NCI-H2227 treated with DMSO at 0.1 percent for 48 hours (cell line): ENCODE measurements around the gene MYBPC3.

Experiments used
- DNase-seq: peaks from one replicate; lab custom pipeline; 2025; lab: John Stamatoyannopoulos, UW

MYBPC3 gene

DNA sequence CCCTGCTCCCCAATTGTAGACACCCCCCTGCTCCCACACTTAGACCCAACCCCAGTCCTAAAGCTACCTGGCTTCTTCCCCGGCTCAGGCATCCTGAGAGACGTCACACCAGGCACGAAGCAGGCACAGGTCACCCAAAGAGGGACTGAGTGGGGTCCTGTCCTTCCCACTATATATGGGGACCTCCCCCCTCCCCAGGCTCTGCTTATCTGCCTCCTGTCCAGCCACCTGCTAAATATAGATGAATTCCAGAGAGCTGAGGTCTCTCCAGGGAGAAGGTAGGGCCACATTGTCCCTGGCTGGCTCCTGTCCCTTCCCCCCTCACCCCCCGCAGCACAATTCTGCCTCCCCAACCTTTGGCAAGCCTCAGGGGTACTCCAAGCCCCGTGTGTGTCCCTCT is at the start of gene MYBPC3:
Gene MYBPC3 (minus strand): TSS at position 147 of the 400 bp plus-strand sequence. CDS start 55 bp downstream, at position 92.
- no peak for DNase-seq

DNA sequence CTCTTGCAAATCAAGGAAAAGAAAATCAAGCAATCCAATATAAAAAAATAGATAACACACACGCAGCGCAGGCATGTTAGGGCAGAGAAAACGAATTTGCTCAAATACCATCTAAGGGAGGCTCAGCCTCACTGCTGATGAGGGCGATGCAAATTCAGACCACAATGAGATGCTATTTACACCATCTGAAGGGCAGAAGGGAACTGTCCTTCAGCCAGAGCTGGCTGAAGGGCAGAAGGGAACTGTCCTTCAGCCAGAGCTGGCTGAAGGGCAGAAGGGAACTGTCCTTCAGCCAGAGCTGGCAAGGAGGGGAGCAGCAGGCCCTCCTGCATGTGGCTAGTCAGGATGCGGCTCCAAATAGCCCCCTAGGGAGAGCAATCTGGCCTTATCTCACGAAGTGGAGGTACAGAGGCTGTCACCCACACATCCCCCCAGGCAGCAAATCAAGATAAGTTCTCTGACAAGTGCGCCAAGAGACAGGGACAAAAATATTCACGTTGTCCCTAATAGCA is 48.3 kb upstream of the MYBPC3 start:
- DNase-seq, result no peak

DNA sequence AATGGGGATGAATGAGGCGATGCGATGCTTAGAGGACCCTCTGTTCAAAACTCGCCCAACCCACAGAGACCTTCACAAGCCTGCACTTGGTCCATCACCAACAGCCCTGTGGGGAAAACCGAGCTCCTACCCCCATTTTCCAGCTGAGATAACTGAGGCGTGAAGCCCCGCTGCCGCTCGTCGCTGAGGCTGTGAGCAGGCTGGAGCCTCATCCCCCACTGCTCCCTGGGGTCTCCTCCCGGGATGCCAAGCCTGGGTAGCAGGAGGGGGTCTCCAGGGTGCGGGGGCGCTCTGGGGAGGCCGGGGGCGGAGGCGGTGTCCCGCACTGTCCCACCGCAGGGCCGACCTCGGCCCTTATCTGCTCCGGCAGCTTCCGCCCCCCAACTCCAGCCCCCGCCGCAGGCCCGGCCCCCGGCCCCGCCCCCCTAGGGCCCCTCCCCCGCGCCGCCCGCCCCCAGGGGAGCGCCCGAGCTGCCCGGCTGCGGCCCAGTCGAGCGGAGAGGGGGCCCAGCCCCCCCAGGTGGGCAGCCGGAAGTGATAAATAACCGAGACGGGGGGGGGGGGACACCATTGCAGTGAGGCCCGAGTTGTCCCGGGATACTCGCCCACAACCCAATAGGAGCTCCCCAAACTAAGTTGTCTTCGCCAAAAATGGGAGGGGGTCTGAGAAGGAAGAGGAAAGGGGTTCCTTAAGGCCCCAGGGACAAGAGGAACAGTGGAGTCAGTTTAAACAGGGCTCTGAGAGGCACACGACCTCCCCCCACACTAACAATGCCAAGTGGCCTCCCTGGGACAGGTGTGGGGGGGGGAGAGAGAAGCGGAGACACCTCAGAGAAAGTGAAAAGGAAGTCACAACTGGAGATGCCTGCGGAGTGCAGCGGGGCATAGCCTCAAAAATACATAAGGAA is 47.6 kb upstream of the MYBPC3 start:
- no peak for DNase-seq

DNA sequence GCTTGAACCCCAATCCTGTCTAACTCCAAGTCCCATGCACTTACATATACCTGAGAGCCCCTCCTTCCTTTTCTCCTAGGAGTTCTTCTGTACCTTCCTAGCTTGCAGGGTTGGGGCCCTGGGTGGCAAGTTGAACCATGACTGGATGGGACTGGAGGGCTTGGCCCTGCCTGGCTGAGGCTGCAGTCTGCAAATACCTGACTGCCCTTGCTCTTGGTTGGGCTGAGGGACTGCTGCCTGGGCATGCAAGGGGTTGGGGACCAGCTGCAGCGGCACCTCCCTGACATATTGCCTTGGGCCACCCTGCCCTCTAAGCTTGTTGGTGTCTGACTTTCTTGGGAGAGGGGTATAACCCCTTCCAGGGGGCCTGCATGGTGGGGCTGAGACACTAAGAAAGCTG is 46.0 kb upstream of the MYBPC3 start:
- no peak for DNase-seq

DNA sequence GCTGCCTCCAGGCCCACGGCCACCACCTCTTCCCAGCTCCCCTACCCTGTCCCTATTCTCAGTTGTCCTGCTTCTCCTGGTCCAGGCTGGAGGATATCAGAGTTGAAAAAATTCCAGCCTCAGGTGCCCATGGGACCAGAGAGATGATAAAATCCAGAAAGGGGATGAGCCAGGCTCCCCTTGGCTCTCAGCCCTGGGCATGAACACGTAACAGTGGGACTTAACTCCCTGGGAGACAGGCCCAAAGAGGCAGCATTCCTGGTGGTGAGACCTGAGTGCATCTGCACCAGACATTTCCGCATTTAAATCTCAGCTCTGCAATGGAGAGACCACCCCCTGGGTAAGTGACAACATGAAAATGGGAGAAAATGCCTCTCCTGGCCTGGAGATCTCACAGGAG is 45.5 kb upstream of the MYBPC3 start:
- no peak for DNase-seq

DNA sequence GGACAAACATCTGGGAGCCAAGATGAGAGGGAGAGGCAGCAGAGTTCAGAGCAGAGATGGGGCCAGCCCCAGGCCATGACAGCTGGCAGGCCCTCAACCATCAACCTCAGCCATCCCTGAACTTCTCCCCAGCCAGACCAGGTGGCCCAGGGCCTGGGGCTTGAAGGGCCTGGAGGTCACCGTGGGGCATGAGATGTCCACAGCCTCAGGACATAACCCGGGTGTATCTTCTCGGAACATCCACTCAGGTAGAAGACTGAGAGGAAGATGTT is 43.5 kb upstream of the MYBPC3 start:
- no peak for DNase-seq

DNA sequence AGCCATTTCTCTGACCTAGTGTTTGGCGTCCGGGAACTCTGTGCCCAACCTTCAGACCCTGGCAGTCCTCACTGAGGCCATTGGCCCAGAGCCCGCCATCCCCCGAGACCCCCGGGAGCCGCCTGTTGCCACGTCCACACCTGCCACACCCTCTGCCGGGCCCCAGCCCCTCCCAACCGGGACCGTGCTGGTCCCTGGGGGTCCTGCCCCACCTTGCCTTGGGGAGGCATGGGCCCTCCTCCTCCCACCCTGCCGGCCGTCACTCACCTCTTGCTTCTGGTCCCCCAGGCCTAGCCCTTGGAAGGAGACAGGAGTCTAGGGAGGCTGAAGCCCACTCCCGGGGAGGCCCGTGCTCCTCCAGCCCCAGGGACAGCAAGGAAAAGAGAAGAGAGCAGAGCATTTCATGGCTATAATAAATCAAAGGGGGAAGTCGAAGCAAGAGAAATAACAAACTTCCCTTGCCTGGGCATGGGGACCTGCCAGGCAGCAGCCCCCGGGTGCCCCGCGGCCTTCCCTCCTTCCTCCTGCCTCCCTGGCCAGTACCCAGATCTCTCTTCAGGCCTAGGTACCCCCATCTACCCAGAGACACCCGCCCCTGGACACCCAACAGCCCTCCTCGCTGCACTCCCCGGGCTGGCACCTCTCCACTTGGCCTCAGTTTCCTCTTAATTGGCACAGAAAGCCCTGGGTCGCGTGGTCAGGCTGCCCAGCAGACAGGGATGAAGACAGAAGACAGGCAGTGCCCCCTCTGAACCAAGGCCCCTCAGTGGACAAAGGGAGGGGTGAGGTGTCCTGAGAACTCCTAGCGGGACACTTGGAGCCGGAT is 42.9 kb upstream of the MYBPC3 start:
- no peak for DNase-seq

DNA sequence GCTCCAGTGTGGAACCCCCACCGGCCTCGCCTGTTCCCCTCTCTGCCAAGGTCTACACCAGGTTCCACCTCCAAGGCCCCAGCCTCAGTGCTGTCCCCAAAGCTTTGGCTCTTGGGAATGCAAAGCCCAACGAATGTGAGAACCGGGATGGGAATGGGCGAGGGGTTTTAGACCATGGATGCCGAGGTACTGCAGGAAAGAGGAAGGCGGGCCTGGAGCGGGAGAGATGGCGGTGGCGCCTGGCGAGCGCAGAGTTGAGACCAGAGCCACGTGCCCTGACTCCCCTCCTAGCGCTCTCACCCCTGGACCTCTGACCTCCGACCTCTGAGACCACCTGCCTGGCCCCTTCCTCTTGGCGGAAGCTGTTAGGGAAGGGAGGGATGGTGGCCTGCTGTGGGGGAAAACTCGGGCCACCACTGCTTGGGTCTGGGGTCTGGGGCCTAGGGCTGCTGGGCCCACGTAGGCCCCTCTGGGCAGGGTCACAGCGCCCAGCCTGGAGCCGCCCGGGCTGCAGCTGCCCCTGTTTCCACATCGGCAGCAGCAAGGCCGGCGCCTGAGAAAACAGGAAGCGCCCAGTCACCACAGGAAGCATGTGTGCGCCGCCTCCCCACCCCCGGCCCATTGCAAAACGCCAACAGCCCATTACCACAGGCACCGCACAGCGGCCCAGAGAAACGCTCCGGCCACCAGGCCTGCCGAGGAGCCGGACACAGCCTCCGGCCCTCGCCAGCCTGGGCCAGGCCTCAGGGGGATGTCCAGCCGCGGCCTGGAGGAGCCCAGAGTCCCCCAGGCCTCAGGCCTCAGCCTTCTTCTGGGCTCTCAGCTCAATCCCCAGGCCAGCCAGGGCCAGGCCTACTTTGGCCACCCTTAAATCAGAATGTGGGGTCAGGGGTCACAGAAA is 42.1 kb upstream of the MYBPC3 start:
- DNase-seq, result no peak

DNA sequence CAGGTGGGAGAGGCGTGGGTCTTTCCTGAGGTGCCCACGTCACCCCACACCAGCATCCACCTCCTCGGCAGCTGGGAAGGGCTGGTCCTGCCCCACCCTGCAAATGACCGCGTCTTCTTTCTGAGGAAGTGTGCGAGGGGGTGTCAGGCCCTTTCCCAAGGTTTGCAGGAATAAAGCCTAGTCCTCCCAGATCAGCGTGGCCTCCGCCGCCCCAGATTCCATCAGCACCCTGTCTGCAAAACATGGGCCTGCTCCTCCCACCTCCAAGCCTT is 41.5 kb upstream of the MYBPC3 start:
- DNase-seq, result no peak

DNA sequence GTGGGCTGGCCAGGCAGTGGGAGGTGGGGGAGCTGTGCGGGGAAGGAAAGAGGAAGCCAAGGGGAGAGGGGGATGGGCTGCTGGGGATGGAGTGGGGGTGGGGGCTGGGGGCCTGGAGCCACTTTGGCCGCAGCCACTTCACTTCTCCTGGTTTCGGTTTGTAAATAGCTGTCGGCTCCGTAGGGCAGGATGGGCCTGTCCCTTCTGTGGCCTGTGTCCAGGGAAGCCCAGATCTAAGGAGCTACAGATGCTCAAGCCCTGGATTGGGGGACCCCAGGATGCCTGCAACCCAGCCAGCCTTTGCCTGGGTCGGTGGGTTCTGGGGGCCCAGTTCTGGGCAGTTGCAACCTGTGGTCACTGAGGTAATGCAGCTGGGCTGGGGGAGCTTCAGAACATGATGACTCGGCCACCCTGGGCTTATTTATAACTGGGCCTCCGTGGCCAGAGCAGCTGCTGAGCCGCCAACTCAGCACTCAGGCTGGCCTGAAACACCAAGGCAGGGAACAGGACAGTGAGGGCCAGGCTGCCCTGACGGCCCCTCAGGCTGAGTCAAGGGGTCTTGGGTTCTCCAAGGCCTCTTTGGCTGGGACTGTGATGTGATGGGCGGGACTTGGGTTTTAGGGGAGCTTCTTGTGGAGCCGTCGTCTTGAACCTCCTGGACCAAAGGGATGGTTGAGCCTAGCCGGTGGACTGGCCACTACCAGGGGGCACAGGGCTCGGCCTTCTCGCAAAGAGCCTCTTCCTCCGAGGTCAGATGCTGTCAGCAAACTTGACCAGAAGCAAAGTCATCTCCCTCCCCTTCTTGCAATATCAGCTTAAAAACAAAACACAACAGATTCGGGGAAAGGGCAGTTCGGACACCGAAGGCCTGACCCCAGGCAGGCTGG is 40.9 kb upstream of the MYBPC3 start:
- no peak for DNase-seq

DNA sequence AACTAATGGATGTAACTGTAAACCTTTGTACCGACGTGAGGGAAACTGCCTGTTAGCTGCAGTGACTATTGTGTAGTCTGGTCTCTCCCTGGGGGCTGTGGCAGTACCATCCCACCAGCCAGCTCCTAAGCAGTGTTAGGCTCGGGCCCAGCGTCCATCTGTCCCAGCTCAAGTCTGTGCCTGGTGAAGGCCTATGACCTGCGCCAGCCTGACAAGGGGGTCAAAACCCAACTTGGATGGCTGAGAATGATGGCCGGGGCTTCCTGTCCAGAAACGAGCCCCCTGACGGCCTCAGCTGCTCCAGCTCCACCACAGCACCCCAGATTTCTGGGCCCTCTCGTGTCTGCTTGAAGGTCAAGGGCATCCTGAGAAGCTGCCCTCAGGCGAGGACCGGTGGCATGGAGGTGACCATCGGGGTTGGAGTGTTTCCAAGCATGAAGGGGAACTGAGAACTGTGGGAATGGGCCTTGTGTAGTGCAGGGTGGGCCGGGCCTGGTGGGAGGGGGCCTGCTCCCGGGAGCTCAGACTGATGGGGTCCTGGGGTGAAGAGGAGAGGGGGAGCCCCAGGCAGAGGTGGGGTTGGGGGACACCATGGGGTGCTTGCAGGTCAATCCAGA is 40.2 kb upstream of the MYBPC3 start:
- no peak for DNase-seq

DNA sequence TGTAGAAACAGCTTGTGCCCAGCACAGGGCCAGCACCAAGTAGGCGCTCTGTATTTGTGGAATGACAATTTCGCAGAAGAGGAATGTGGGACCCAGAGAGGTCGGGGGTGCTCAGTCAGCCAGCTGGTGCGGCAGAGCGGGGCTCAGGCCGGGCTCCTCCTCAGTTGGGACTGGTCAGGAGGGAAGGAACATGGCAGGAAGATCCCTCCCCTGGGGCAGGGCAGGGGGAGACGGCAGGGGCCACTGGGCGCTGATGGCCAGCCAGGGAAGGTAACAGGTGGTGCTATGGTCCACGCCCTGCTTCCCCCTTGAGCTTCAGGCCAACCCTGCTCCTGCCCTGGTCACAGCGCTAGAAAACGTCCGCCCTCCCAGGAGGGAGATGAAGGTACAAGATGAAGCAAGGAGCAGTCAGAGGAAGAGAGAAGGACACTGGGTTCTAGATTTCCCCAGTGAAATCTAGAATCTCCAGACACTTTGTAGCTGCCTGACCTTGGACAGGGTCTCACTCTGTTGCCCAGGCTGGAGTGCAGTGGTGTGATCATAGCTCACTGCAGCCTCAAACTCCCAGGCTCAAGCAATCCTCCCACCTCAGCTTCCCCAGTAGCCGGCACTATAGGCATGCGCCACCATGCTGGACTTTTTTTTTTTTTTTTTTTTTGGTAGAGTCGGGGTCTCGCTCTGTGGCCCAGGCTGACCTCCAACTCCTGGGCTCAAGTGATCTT is 39.4 kb upstream of the MYBPC3 start:
- no peak for DNase-seq

DNA sequence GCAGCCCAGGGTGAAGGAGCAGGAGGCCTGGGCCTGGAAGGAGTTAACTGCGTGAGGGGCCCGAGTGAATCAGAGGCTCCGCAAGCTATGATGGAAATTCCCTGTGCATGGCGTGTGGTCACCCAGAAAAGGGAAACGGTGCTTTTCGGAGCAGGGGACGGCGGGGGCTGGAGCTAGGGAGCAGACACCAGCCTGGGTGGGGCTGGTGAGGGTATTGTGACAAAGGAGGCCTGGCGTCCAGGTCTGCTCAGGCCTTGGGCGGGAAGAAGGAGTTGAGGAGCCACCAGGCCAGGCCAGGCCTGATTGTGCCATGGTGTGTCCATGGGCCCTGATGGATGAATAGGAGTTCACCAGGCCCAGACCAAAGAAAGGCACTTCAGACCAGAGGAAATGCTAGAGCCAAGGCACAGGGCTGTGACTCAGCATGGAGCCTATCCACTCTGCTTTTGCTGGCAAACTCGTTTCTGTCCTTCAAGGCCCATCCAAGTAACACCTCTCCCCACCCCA is 38.6 kb upstream of the MYBPC3 start:
- DNase-seq, result no peak

DNA sequence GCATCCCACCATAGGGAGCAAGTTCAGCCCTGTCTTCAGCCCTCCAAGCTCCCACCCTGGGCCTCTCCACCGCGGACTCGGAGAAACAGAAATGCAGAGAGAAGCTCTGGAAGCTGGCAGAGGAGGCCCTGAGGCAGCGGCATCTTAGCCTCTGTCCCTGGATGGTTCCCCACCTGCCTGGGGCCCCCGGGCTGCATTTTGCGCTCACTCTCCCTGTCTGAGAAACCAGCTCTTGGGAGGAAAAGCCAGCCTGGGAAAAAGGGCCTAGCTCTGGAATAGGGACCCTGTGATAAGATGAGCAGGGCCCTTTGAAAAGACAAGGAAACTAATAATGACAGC is 37.9 kb upstream of the MYBPC3 start:
- no peak for DNase-seq

DNA sequence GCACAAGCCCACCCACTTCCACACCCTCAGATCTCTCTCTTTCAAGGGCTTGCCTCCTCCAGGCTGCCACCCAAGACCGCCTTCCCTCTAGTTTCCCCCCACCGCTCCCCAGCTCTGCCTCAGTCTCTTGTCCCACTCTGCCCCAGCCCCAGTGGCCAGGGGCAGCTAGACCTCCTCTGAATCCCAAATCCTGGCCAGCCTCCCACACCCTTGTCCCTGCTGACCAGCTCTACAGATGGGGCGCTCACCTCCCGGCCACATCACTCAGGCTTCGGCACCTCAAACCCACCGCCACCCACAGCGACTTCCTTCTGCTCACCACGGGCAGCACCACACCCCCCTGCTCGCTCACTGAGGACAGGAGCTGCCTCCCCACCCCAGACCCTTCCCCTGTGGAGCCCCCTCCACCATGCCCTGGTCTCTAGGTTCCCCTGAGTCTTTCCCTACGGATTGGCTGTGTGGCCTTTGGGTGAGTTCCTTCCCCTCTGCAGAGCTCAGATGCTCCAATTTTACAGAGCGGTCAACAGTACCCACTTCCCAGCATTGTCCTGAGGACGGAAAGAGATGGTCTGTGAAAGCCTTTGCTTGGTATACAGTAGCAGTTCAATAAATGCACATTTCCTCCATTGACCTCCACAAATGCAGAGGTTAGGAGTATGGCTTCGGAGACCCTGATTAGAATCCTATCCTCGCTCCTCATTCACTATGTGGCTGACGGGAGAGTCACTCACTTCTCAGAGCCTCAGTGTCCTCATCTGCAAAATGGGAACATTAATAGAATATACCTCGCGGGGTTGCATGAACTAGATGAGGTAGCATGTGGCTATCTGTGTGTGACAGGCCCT is 37.3 kb upstream of the MYBPC3 start:
- no peak for DNase-seq

DNA sequence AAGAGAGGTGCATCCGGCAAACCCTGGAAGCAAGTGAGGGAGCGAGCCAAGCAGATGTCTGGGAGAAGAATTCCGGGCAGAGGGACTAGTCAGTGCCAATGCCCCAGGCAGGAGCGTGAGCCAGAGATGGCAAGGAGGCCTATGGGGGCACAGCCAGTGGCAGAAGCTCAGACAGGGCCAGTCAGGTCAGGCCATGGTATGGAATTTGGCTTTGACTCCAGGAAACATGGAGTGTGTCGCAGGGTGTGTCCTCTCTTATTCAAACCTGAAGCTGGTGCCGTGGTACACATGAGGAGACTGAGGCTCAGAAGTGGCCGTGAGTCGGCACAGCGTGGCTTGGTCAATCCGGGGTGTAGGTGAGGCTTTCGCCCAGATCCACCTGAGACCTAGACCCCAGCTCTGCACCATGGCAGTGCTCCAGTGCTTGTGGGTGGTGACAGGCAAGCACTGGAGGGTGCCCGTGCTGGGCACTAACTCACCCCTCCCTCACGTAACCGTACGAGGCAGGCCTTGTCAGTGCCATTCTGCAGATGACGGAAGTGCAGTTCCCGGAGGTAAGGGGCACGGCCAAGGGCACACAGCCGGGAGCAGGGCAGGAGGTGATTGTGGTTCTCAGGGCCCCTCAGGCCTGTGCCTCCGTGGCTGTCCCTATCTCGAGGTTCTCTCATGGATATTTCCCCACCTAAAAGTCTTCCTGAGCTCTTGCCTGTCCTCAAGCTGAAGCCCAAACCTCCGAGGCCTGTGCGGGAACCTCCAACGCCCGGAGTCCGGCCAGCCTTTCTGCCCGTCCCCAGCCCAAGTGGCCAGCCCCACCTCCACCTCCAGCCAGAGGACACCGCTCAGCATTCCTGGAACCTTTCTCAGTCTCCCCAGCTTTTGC is 36.4 kb upstream of the MYBPC3 start:
- no peak for DNase-seq

DNA sequence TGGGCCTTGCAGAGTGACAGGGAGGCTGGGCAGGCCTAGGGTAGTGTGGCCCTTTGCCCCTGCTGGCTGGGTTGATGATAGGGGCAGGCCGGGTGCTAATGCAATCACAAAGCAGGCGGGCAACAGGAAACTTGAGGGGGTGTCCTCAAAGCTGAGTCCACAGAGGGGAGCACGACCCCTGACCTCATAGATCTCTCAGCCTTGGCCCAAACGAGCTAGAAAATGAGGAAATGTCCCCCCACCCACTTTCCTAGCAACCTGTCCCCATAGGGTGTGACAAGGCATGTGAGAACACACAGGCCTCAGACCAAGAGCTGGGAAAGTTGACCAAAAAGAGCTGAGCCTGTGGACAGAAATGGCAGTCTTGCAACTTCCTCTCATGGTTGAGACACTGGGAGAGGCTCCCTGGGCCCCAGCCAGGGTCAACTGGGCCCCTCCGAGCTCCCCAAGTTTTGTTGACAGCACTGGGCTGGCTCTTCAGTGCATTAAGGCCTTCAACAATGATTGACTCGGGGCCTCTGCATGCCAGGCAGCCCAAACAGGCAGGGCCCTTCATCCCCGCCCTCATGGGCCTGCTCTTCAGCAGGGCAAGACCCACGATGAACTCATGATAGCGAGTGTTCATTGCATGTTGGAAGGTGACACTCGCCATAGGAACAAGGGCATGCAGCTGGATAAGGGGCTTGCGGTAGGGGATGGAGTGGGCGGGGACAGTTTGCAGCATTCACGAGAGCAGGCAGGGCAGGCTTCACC is 35.6 kb upstream of the MYBPC3 start:
- DNase-seq, result no peak
